Fibroblast of the aortic adventitia (primary cell): Measurements from ENCODE around the gene RIC8B. TPM values are rescaled to one million over a fixed set of nuclear protein-coding genes. Genes with fewer than 3 reads are reported as not detected.
A peak's percentile ranks its signal among the peaks of the same experiment; 100 is the strongest.
"Not testable (repeated sequence)": the region's sequence is repeated elsewhere in the genome, so short reads cannot be mapped to it uniquely, and the experiment has no call there.

Experiments
- DNase-seq: peaks from one replicate; pipeline ENCODE4 v3.0.0-alpha.2; 2010; ENCODE audit warnings: low read depth
- H3K4me3 ChIP-seq: 2 replicates; pipeline ENCODE4 v1.5.1; 2011; ENCODE audit warnings: low read depth, mild to moderate bottlenecking, control low read depth, low read length, moderate library complexity
- CTCF ChIP-seq: IDR thresholded peaks from 2 replicates; pipeline ENCODE4 v1.5.1; 2011; ENCODE audit warnings: mild to moderate bottlenecking, low read length, control low read depth, inconsistent platforms; ENCODE audit not compliant: insufficient read depth
- total RNA-seq: library from RNA; depleted of rRNA; stranded (reverse); fragments of >200 nt; gene quantifications from 2 replicates; pipeline ENCODE4 v1.2.3, GENCODE V29; 2012; ENCODE audit warnings: low replicate concordance

The RIC8B gene
- total RNA-seq: 5.5 and 15.0 TPM in 2 replicates

GRCh38 chr12:106774005-106774807 is at the start of gene RIC8B:
TSS of gene RIC8B (plus strand) at chr12:106774682. CDS start at chr12:106774746, 64 bp downstream.
- H3K4me3 ChIP-seq: peak within 1 kb of the TSS; percentile 87
- no peak for TF ChIP-seq CTCF
- DNase-seq: peak; percentile 99

- H3K4me3 ChIP-seq: no peak overlapping the region
- DNase-seq: no peak
- TF ChIP-seq CTCF: no peak
Measured at GRCh38 chr12:106724934-106725333, 49.5 kb upstream of the RIC8B start.

- DNase-seq, H3K4me3 ChIP-seq: not testable (repeated sequence)
Measured at GRCh38 chr12:106726603-106727202, 47.8 kb upstream of the RIC8B start.

GRCh38 chr12:106729611-106730010 is 44.9 kb upstream of the RIC8B start:
- DNase-seq: no peak
- no peak overlapping the region for H3K4me3 ChIP-seq
- TF ChIP-seq CTCF: no peak

GRCh38 chr12:106732890-106733289 is 41.6 kb upstream of the RIC8B start:
- no peak for TF ChIP-seq CTCF
- no peak for DNase-seq
- no peak overlapping the region for H3K4me3 ChIP-seq

GRCh38 chr12:106733660-106734059 is 40.8 kb upstream of the RIC8B start:
- no peak overlapping the region for H3K4me3 ChIP-seq
- peak; percentile 32 for DNase-seq
- TF ChIP-seq CTCF: no peak
